Measurements from ENCODE around the gene LRSAM1. TPM values are rescaled to one million over a fixed set of nuclear protein-coding genes. Genes with fewer than 3 reads are reported as not detected.
A peak's percentile ranks its signal among the peaks of the same experiment; 100 is the strongest.

LRSAM1 gene
- total and polyA plus RNA-seq, 11 donors = 21.9 to 42.2 (median 31.6) TPM

- DNase-seq = no peak
- TF ChIP-seq CTCF (IDR thresholded peaks at IDR 0.05) (no peak), POLR2A (IDR thresholded peaks at IDR 0.05) (no peak)
Measured at GRCh38 chr9:127500399-127500798, 49.1 kb downstream of the LRSAM1 start.

GRCh38 chr9:127500862-127501261 is 49.6 kb downstream of the LRSAM1 start:
- Histone ChIP-seq H3K36me3 (peaks cover 0 to 80% (median 63%) of the 10 kb centered on the region in 9 donors), H3K27me3 (no peaks in the 10 kb centered on the region), H3K4me3 (no peak overlapping the region), H3K27ac (no peak overlapping the region), H3K9me3 (no peaks in the 10 kb centered on the region), H3K4me1 (peaks cover 0 to 3% (median 0%) of the 10 kb centered on the region in 12 donors)
- DNase-seq (peak in 1 of 5 donors; percentile 27), ATAC-seq (no peak)
- 84 to 90% (median 86%) methylated on average over 8 to 9 of the region's 9 CpGs for WGBS, 4 donors
- intact Hi-C loops (cut with DNase I) = loop anchor here (5.0 to 10.0 kb wide), 8 partner anchors 36 to 424 kb away; partner anchors contain the start of gene TOR2A (in 1 of the 10)
- TF ChIP-seq POLR2A (IDR thresholded peaks at IDR 0.05) = no peak
- TF ChIP-seq CTCF (IDR thresholded peaks at IDR 0.05) = no peak

More at GRCh38 chr9:127500399-127500798, 49.1 kb downstream of the LRSAM1 start:
- intact Hi-C loops (cut with DNase I) = loop anchor here (5.0 to 10.0 kb wide), 8 partner anchors 37 to 424 kb away; partner anchors contain the start of gene TOR2A (in 1 of the 10)
- Histone ChIP-seq H3K27ac (no peak overlapping the region), H3K4me3 (no peak overlapping the region), H3K27me3 (no peaks in the 10 kb centered on the region), H3K4me1 (peaks cover 0 to 7% (median 2%) of the 10 kb centered on the region in 12 donors), H3K36me3 (peaks cover 0 to 80% (median 68%) of the 10 kb centered on the region in 9 donors), H3K9me3 (no peaks in the 10 kb centered on the region)
- 81 to 97% (median 90%) methylated on average over 6 of the region's 6 CpGs for WGBS, 4 donors
- ATAC-seq = no peak

GRCh38 chr9:127501821-127502343 is 50.6 kb downstream of the LRSAM1 start:
- Histone ChIP-seq H3K4me1 (no peaks in the 10 kb centered on the region), H3K27me3 (no peaks in the 10 kb centered on the region), H3K9me3 (no peaks in the 10 kb centered on the region), H3K4me3 (no peak overlapping the region), H3K27ac (no peak overlapping the region), H3K36me3 (peaks cover 0 to 76% (median 60%) of the 10 kb centered on the region in 9 donors)
- WGBS, 4 donors = 85 to 87% (median 86%) methylated on average over 12 of the region's 12 CpGs
- no peak for ATAC-seq
- intact Hi-C loops (cut with DNase I) = loop anchor here (5.0 to 10.0 kb wide), 8 partner anchors 35 to 423 kb away; partner anchors contain the start of gene TOR2A (in 1 of the 10)
- TF ChIP-seq POLR2A (IDR thresholded peaks at IDR 0.05) = no peak
- TF ChIP-seq CTCF (IDR thresholded peaks at IDR 0.05) = no peak
- DNase-seq = peak in 1 of 5 donors; percentile 21

- intact Hi-C loops (cut with DNase I) = loop anchor here (5.0 to 10.0 kb wide), 8 partner anchors 34 to 422 kb away; partner anchors contain the start of gene TOR2A (in 1 of the 10)
- no peaks in the 10 kb centered on the region for H3K27me3 ChIP-seq
- no peaks in the 10 kb centered on the region for H3K9me3 ChIP-seq
- peaks cover 0 to 76% (median 60%) of the 10 kb centered on the region in 9 donors for H3K36me3 ChIP-seq
- H3K4me1 ChIP-seq = no peaks in the 10 kb centered on the region
- peak in 1 of 4 donors; percentile 3 for ATAC-seq
- H3K4me3 ChIP-seq = no peak overlapping the region
- TF ChIP-seq CTCF (IDR thresholded peaks at IDR 0.05) (no peak), POLR2A (IDR thresholded peaks at IDR 0.05) (no peak)
- WGBS, 4 donors = 84 to 91% (median 89%) methylated on average over 17 to 21 of the region's 21 CpGs
- no peak overlapping the region for H3K27ac ChIP-seq
- peak in 1 of 5 donors; percentile 54 for DNase-seq
Measured at GRCh38 chr9:127502706-127503378, 51.5 kb downstream of the LRSAM1 start.
